HL-60 (cell line): ENCODE measurements around the gene RIN2.

ENCODE experiments used
- DNase-seq, 2 experiments: peaks; one replicate each; pipeline ENCODE4 v3.0.0-alpha.2; 2010 to 2020; ENCODE audit warnings: low read depth in 1 of 2, low spot score in 1 of 2
- H3K27ac ChIP-seq: fragments of 250-450 bp; sonication (Bioruptor Pico); replicated peaks from 2 replicates; pipeline ENCODE4 v1.5.1; 2020; ENCODE audit warnings: mild to moderate bottlenecking, moderate library complexity
- H3K27me3 ChIP-seq: fragments of 250-450 bp; sonication (Bioruptor Pico); 2 replicates; pipeline ENCODE4 v1.5.1; 2021; ENCODE audit warnings: mild to moderate bottlenecking, moderate library complexity; ENCODE audit not compliant: insufficient read depth, poor library complexity, severe bottlenecking
- H3K4me3 ChIP-seq: replicated peaks from 2 replicates; pipeline ENCODE4 v1.5.1; 2011; ENCODE audit warnings: mild to moderate bottlenecking, control low read depth, low read length; ENCODE audit not compliant: insufficient read depth
- CTCF ChIP-seq: IDR thresholded peaks from one replicate; pipeline ENCODE4 v1.5.1; 2011; ENCODE audit warnings: low read length, control low read depth, inconsistent platforms; ENCODE audit not compliant: insufficient read depth
- GABPA ChIP-seq: IDR thresholded peaks from 2 replicates; pipeline ENCODE4 v1.6.1; 2012; ENCODE audit warnings: low read depth
- POLR2AphosphoS5 ChIP-seq: IDR thresholded peaks from 2 replicates; pipeline ENCODE4 v1.6.1; 2012; ENCODE audit warnings: low read depth
- REST ChIP-seq: IDR thresholded peaks from 2 replicates; pipeline ENCODE4 v1.6.1; 2012; ENCODE audit warnings: low read depth; ENCODE audit not compliant: insufficient replicate concordance
- SPI1 ChIP-seq: IDR thresholded peaks from 2 replicates; pipeline ENCODE4 v1.6.1; 2012; ENCODE audit warnings: low read depth, mild to moderate bottlenecking, borderline replicate concordance

RIN2 gene

GRCh38 chr20:19779634-19780033, 21.6 kb downstream of the RIN2 start:
- no peak for TF ChIP-seq GABPA
- TF ChIP-seq SPI1 = no peak
- no peak for TF ChIP-seq POLR2AphosphoS5
- no peak for TF ChIP-seq REST
- TF ChIP-seq CTCF = no peak
- H3K4me3 ChIP-seq = no peak overlapping the region
- no peaks in the 10 kb centered on the region for H3K27me3 ChIP-seq
- H3K27ac ChIP-seq = no peak overlapping the region
- DNase-seq = no peak

- H3K27ac ChIP-seq = no peak overlapping the region
Measured at GRCh38 chr20:19780261-19780660, 22.2 kb downstream of the RIN2 start.

GRCh38 chr20:19781235-19781634, 23.2 kb downstream of the RIN2 start:
- H3K27ac ChIP-seq = no peak overlapping the region
- no peak overlapping the region for H3K4me3 ChIP-seq
- H3K27me3 ChIP-seq = no peaks in the 10 kb centered on the region
- no peak for DNase-seq
- TF ChIP-seq REST = no peak
- no peak for TF ChIP-seq CTCF
- no peak for TF ChIP-seq SPI1
- no peak for TF ChIP-seq POLR2AphosphoS5
- TF ChIP-seq GABPA = no peak

More at GRCh38 chr20:19780261-19780660, 22.2 kb downstream of the RIN2 start:
- Histone ChIP-seq H3K4me3 (no peak overlapping the region), H3K27me3 (no peaks in the 10 kb centered on the region)
- DNase-seq = no peak
- no peak for TF ChIP-seq CTCF
- TF ChIP-seq POLR2AphosphoS5 = no peak
- no peak for TF ChIP-seq SPI1
- TF ChIP-seq REST = no peak
- TF ChIP-seq GABPA = no peak
